ENCODE data around the gene ATXN7. TPM values are rescaled to one million over a fixed set of nuclear protein-coding genes. Genes with fewer than 3 reads are reported as not detected.

ATXN7 gene
- total RNA-seq, 2 experiments from 2014 or later: 289 to 304 TPM

GRCh38 chr3:63908776-63909175, 45.1 kb downstream of the ATXN7 start:
- intact Hi-C loops (cut with DNase I, micrococcal nuclease): no loop called here
- Histone ChIP-seq H3K9me3 (ENCODE audit: control insufficient read depth in 1 of 2, insufficient read depth in 1 of 2, low read length in 2 of 2) (no peaks in the 10 kb centered on the region), H3K27me3 (ENCODE audit: control insufficient read depth in 1 of 2, insufficient read depth in 2 of 2, low read length in 2 of 2) (no peaks in the 10 kb centered on the region), H3K27ac (ENCODE audit: low read depth in 1 of 2, low read length in 2 of 2) (no peak overlapping the region), H3K4me1 (ENCODE audit: insufficient read depth, low read length) (peaks cover 17% of the 10 kb centered on the region), H3K4me3 (ENCODE audit: low read length) (no peak overlapping the region), H3K36me3 (ENCODE audit: insufficient read depth, low read length) (peaks cover 3% of the 10 kb centered on the region)
- no peak overlapping the region for H3K4me3 Mint-ChIP-seq
- ChIA-PET POLR2A (no interaction called here), CTCF (interaction anchor here (1.5 kb wide), 1 partner anchor 53 kb away, joined by 5 read pairs; no protein-coding TSS in a partner anchor)
- no peaks in the 10 kb centered on the region for H3K27me3 Mint-ChIP-seq
- no peak for DNase-seq
- H3K4me1 Mint-ChIP-seq (ENCODE audit: low read depth): peaks cover 34% of the 10 kb centered on the region
- no peak for ATAC-seq (ENCODE audit: poor library complexity)
- H3K27ac Mint-ChIP-seq: peak overlapping the region; percentile 94
- peaks cover 24% of the 10 kb centered on the region for H3K36me3 Mint-ChIP-seq (ENCODE audit: low read depth)
- H3K9me3 Mint-ChIP-seq: no peaks in the 10 kb centered on the region
- no peak for TF ChIP-seq CTCF (IDR thresholded peaks at IDR 0.05)

- Mint-ChIP-seq H3K27ac (peak overlapping the region; percentile 94), H3K4me1 (ENCODE audit: low read depth) (peaks cover 41% of the 10 kb centered on the region), H3K27me3 (no peaks in the 10 kb centered on the region), H3K9me3 (no peaks in the 10 kb centered on the region), H3K4me3 (no peak overlapping the region), H3K36me3 (ENCODE audit: low read depth) (peaks cover 30% of the 10 kb centered on the region)
- Histone ChIP-seq H3K36me3 (ENCODE audit: insufficient read depth, low read length) (peaks cover 3% of the 10 kb centered on the region), H3K4me1 (ENCODE audit: insufficient read depth, low read length) (peaks cover 24% of the 10 kb centered on the region), H3K27ac (ENCODE audit: low read depth in 1 of 2, low read length in 2 of 2) (no peak overlapping the region), H3K4me3 (ENCODE audit: low read length) (no peak overlapping the region), H3K27me3 (ENCODE audit: control insufficient read depth in 1 of 2, insufficient read depth in 2 of 2, low read length in 2 of 2) (no peaks in the 10 kb centered on the region), H3K9me3 (ENCODE audit: control insufficient read depth in 1 of 2, insufficient read depth in 1 of 2, low read length in 2 of 2) (no peaks in the 10 kb centered on the region)
- no peak for ATAC-seq (ENCODE audit: poor library complexity)
- intact Hi-C loops (cut with DNase I, micrococcal nuclease): no loop called here
- no peak for TF ChIP-seq CTCF (IDR thresholded peaks at IDR 0.05)
- DNase-seq: no peak
- ChIA-PET POLR2A (interaction anchor here (3.6 kb wide), 1 partner anchor 58 kb away, joined by 43 read pairs; no protein-coding TSS in a partner anchor), CTCF (interaction anchor here (1.5 kb wide), 1 partner anchor 52 kb away, joined by 5 read pairs; no protein-coding TSS in a partner anchor)
Measured at GRCh38 chr3:63909431-63909830, 45.8 kb downstream of the ATXN7 start.

- TF ChIP-seq CTCF (IDR thresholded peaks at IDR 0.05): no peak
- Histone ChIP-seq H3K4me1 (ENCODE audit: insufficient read depth, low read length) (peaks cover 24% of the 10 kb centered on the region), H3K9me3 (ENCODE audit: control insufficient read depth in 1 of 2, insufficient read depth in 1 of 2, low read length in 2 of 2) (no peaks in the 10 kb centered on the region), H3K27ac (ENCODE audit: low read depth in 1 of 2, low read length in 2 of 2) (no peak overlapping the region), H3K27me3 (ENCODE audit: control insufficient read depth in 1 of 2, insufficient read depth in 2 of 2, low read length in 2 of 2) (no peaks in the 10 kb centered on the region), H3K36me3 (ENCODE audit: insufficient read depth, low read length) (peaks cover 2% of the 10 kb centered on the region), H3K4me3 (ENCODE audit: low read length) (no peak overlapping the region)
- Mint-ChIP-seq H3K4me1 (ENCODE audit: low read depth) (peaks cover 44% of the 10 kb centered on the region), H3K27ac (peak overlapping the region; percentile 94), H3K36me3 (ENCODE audit: low read depth) (peaks cover 31% of the 10 kb centered on the region), H3K4me3 (peak overlapping the region; percentile 50), H3K9me3 (no peaks in the 10 kb centered on the region), H3K27me3 (no peaks in the 10 kb centered on the region)
- intact Hi-C loops (cut with DNase I, micrococcal nuclease): loop anchor here in 1 of 2 experiments (5.0 kb wide), 1 partner anchor 112 kb away; the partner anchor contains the start of gene PSMD6
- ChIA-PET CTCF (interaction anchor here (1.5 kb wide), 1 partner anchor 52 kb away, joined by 5 read pairs; no protein-coding TSS in a partner anchor), POLR2A (interaction anchor here (2.8 to 3.6 kb wide), 2 partner anchors 46 to 57 kb away, joined by 20 to 43 read pairs; partner anchors contain the start of genes ATXN7 and THOC7)
- DNase-seq (no peak), ATAC-seq (ENCODE audit: poor library complexity) (no peak)
Measured at GRCh38 chr3:63910001-63910400, 46.3 kb downstream of the ATXN7 start.

Data from CD4-positive, alpha-beta T cell (primary cell).